D341Med (cell line): ENCODE results near the gene PAFAH1B2.

Experiments used
- DNase-seq: peaks from one replicate; pipeline ENCODE4 v3.0.0; 2012; ENCODE audit warnings: low spot score

The PAFAH1B2 gene

GRCh38 chr11:117188620-117189081 lies 44.6 kb downstream of the PAFAH1B2 start:
- no peak for DNase-seq

GRCh38 chr11:117189191-117189940 lies 45.3 kb downstream of the PAFAH1B2 start:
- DNase-seq = peak; percentile 10

- peak; percentile 15 for DNase-seq
Measured at GRCh38 chr11:117189941-117190544, 46.0 kb downstream of the PAFAH1B2 start.

- DNase-seq = peak; percentile 14
Measured at GRCh38 chr11:117191680-117192400, 47.8 kb downstream of the PAFAH1B2 start.

- DNase-seq = no peak
Measured at GRCh38 chr11:117192401-117192875, 48.4 kb downstream of the PAFAH1B2 start.

- DNase-seq = no peak
Measured at GRCh38 chr11:117193130-117194020, 49.3 kb downstream of the PAFAH1B2 start.

GRCh38 chr11:117194267-117194666 lies 50.2 kb downstream of the PAFAH1B2 start:
- no peak for DNase-seq

- DNase-seq = no peak
Measured at GRCh38 chr11:117195258-117195657, 51.2 kb downstream of the PAFAH1B2 start.

GRCh38 chr11:117195761-117196160 lies 51.7 kb downstream of the PAFAH1B2 start:
- no peak for DNase-seq

GRCh38 chr11:117197006-117197405 lies 52.9 kb downstream of the PAFAH1B2 start:
- DNase-seq = no peak

- DNase-seq = no peak
Measured at GRCh38 chr11:117197516-117198456, 53.7 kb downstream of the PAFAH1B2 start.

GRCh38 chr11:117198613-117199012 lies 54.5 kb downstream of the PAFAH1B2 start:
- DNase-seq = no peak

GRCh38 chr11:117199053-117199915 lies 55.2 kb downstream of the PAFAH1B2 start, which contains the start of gene TAGLN:
Gene TAGLN (plus strand): TSS chr11:117199370. CDS start chr11:117203014, 3,644 bp downstream.
- peak; percentile 43 for DNase-seq

GRCh38 chr11:117199916-117200812 lies 56.1 kb downstream of the PAFAH1B2 start:
- no peak for DNase-seq

- no peak for DNase-seq
Measured at GRCh38 chr11:117200813-117201657, 56.9 kb downstream of the PAFAH1B2 start.

GRCh38 chr11:117201658-117202305 lies 57.7 kb downstream of the PAFAH1B2 start:
- no peak for DNase-seq
